ENCODE data around the gene CUBN.

DNA sequence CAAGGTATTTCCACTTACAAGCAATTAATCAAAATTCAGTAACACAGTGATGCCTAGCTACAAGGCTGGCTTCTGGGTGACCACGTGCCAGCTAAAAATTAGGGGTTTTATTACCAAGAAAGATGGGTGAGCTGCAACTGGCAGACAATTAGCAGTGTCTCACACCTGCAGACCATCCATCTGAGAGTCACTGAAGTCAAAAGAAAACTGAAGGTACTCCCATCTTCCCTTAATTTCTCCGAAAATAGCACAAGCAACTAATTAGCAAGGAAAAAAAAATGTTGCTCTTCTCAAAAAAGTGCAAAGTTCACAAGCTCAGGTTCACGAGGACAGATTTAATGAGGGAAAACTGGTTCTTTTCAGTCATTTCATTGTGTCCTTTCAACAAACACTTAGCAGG is 340.8 kb downstream of the CUBN start:
- TF ChIP-seq, protein P1, sequence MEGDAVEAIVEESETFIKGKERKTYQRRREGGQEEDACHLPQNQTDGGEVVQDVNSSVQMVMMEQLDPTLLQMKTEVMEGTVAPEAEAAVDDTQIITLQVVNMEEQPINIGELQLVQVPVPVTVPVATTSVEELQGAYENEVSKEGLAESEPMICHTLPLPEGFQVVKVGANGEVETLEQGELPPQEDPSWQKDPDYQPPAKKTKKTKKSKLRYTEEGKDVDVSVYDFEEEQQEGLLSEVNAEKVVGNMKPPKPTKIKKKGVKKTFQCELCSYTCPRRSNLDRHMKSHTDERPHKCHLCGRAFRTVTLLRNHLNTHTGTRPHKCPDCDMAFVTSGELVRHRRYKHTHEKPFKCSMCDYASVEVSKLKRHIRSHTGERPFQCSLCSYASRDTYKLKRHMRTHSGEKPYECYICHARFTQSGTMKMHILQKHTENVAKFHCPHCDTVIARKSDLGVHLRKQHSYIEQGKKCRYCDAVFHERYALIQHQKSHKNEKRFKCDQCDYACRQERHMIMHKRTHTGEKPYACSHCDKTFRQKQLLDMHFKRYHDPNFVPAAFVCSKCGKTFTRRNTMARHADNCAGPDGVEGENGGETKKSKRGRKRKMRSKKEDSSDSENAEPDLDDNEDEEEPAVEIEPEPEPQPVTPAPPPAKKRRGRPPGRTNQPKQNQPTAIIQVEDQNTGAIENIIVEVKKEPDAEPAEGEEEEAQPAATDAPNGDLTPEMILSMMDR (conservative IDR thresholded peaks at IDR 0.05 in 1 of 2, IDR thresholded peaks at IDR 0.05 in 1 of 2; ENCODE audit: extremely low read depth in 1 of 2, insufficient read depth in 1 of 2, low read depth in 1 of 2, low read length in 2 of 2), result no peak
- no peak for TF ChIP-seq EZH2 (IDR thresholded peaks at IDR 0.05; ENCODE audit: borderline replicate concordance, low read length)

Measured in mammary epithelial cell (primary cell).